IMR-90 (cell line): ENCODE data around the gene COL2A1. TPM values are rescaled to one million over a fixed set of nuclear protein-coding genes. Genes with fewer than 3 reads are reported as not detected.

Experiments
- ATAC-seq: fragments of 200-7000 bp; cut with Tn5 transposase; 2 replicates; pipeline ENCODE4 v1.9.1; 2020; ENCODE audit warnings: low read depth, mild to moderate bottlenecking, moderate library complexity
- BruUV-seq: library from RNA; stranded (reverse); fragments of 400-500 nt; replicated peaks from 2 replicates; lab custom pipeline; 2021; lab: Mats Ljungman, UMichigan
- CTCF ChIA-PET: fragments of 300-600 bp; formaldehyde crosslinking; extraction: SDS; loops from one replicate; lab custom pipeline; 2021; ENCODE audit warnings: antibody characterized with exemption; lab: Yijun Ruan, JAX
- POLR2A ChIA-PET: fragments of 300-600 bp; sonication (Branson Sonifier 250); formaldehyde crosslinking; loops from one replicate; lab custom pipeline; 2022; ENCODE audit warnings: antibody characterized with exemption; ENCODE audit not compliant: unreplicated experiment; lab: Charles Lee
- DNase-seq: peaks from one replicate; pipeline ENCODE4 v3.0.0; 2013
- H2AFZ ChIP-seq: replicated peaks from 2 replicates; pipeline ENCODE3; 2013; ENCODE audit warnings: low read length, mild to moderate bottlenecking; ENCODE audit not compliant: poor library complexity
- H2AK5ac ChIP-seq: 2 replicates; pipeline ENCODE4 v1.6.1; 2013; ENCODE audit warnings: low read depth, low read length, inconsistent platforms
- H2AK9ac ChIP-seq: replicated peaks from 2 replicates; pipeline ENCODE3; 2013; ENCODE audit warnings: mild to moderate bottlenecking, low read depth, low read length, moderate library complexity; ENCODE audit not compliant: poor library complexity
- H2BK120ac ChIP-seq: 2 replicates; pipeline ENCODE4 v1.6.1; 2013; ENCODE audit warnings: low read depth, low read length, inconsistent platforms
- H2BK15ac ChIP-seq: 3 replicates; pipeline ENCODE4 v1.6.1; 2013; ENCODE audit warnings: low read depth, low read length, inconsistent platforms
- H2BK20ac ChIP-seq: 2 replicates; pipeline ENCODE4 v1.6.1; 2013; ENCODE audit warnings: low read depth, mild to moderate bottlenecking, inconsistent platforms, low read length, moderate library complexity
- H2BK5ac ChIP-seq: 2 replicates; pipeline ENCODE4 v1.6.1; 2013; ENCODE audit warnings: mild to moderate bottlenecking, low read depth, low read length, inconsistent platforms; ENCODE audit not compliant: poor library complexity, severe bottlenecking
- H3K14ac ChIP-seq: replicated peaks from 2 replicates; pipeline ENCODE4 v1.6.1; 2013; ENCODE audit warnings: low read depth, low read length, inconsistent platforms
- H3K18ac ChIP-seq: 2 replicates; pipeline ENCODE4 v1.6.1; 2013; ENCODE audit warnings: low read depth, low read length, control low read depth
- H3K23ac ChIP-seq: 2 replicates; pipeline ENCODE4 v1.6.1; 2013; ENCODE audit warnings: low read depth, low read length, inconsistent platforms
- H3K27ac ChIP-seq: 2 replicates; pipeline ENCODE4 v1.5.1; 2013; ENCODE audit warnings: mild to moderate bottlenecking, control low read depth, low read length; ENCODE audit not compliant: insufficient read depth
- H3K27me3 ChIP-seq: 2 replicates; pipeline ENCODE4 v1.6.1; 2013; ENCODE audit warnings: low read length; ENCODE audit not compliant: control insufficient read depth, insufficient read depth
- H3K36me3 ChIP-seq: 2 replicates; pipeline ENCODE4 v1.6.1; 2013; ENCODE audit warnings: low read length, mixed read lengths; ENCODE audit not compliant: control insufficient read depth, insufficient read depth
- H3K4ac ChIP-seq: 2 replicates; pipeline ENCODE4 v1.6.1; 2013; ENCODE audit warnings: low read depth, low read length, inconsistent platforms
- H3K4me1 ChIP-seq: 2 replicates; pipeline ENCODE4 v1.6.1; 2013; ENCODE audit warnings: low read length, mixed read lengths; ENCODE audit not compliant: control insufficient read depth, insufficient read depth
- H3K4me2 ChIP-seq: 2 replicates; pipeline ENCODE4 v1.6.1; 2013; ENCODE audit warnings: low read depth, mild to moderate bottlenecking, control low read depth, low read length, moderate library complexity
- H3K4me3 ChIP-seq: 2 replicates; pipeline ENCODE4 v1.5.1; 2013; ENCODE audit warnings: low read depth, mild to moderate bottlenecking, control low read depth, low read length, moderate library complexity; ENCODE audit not compliant: insufficient read depth
- H3K56ac ChIP-seq: 2 replicates; pipeline ENCODE4 v1.6.1; 2013; ENCODE audit warnings: low read length, inconsistent platforms; ENCODE audit not compliant: insufficient read depth; ENCODE audit errors: extremely low read depth
- H3K79me1 ChIP-seq, 2 experiments: 2 replicates each; pipeline ENCODE4 v1.6.1; 2013; ENCODE audit warnings: low read length in 2 of 2, inconsistent platforms in 1 of 2, low read depth in 1 of 2
- H3K9ac ChIP-seq: 2 replicates; pipeline ENCODE4 v1.6.1; 2013; ENCODE audit warnings: low read depth, low read length, control low read depth
- H3K9me1 ChIP-seq: 2 replicates; pipeline ENCODE4 v1.6.1; 2013; ENCODE audit warnings: low read length, inconsistent platforms; ENCODE audit not compliant: insufficient read depth
- H3K9me3 ChIP-seq: 2 replicates; pipeline ENCODE4 v1.6.1; 2013; ENCODE audit warnings: low read length; ENCODE audit not compliant: control insufficient read depth, insufficient read depth
- H4K20me1 ChIP-seq: 2 replicates; pipeline ENCODE4 v1.6.1; 2013; ENCODE audit warnings: low read length, inconsistent platforms; ENCODE audit not compliant: insufficient read depth
- H4K5ac ChIP-seq: 2 replicates; pipeline ENCODE4 v1.6.1; 2013; ENCODE audit warnings: mild to moderate bottlenecking, low read depth, low read length, control low read depth
- H4K8ac ChIP-seq, 2 experiments: 2 replicates each; pipeline ENCODE4 v1.6.1; 2013; ENCODE audit warnings: low read depth in 2 of 2, low read length in 2 of 2, control low read depth in 1 of 2, inconsistent platforms in 1 of 2
- H4K91ac ChIP-seq: 2 replicates; pipeline ENCODE4 v1.6.1; 2013; ENCODE audit warnings: low read depth, low read length, inconsistent platforms; ENCODE audit not compliant: insufficient read depth
- BHLHE40 ChIP-seq: fragments of 150-350 bp; IDR thresholded peaks from 2 replicates; pipeline ENCODE4 v1.6.1; 2016; ENCODE audit warnings: mild to moderate bottlenecking, low read depth, low read length
- CEBPB ChIP-seq: IDR thresholded peaks from 2 replicates; pipeline ENCODE4 v1.6.1; 2012; ENCODE audit warnings: low read depth, low read length, improper control_type of control experiment
- CHD1 ChIP-seq: IDR thresholded peaks from 2 replicates; pipeline ENCODE4 v1.6.1; 2012; ENCODE audit warnings: low read depth, low read length, improper control_type of control experiment
- CTCF ChIP-seq: conservative IDR thresholded peaks from 2 replicates; pipeline ENCODE4 v1.5.1; 2012; ENCODE audit warnings: mild to moderate bottlenecking, low read depth, low read length, improper control_type of control experiment
- ELK1 ChIP-seq: fragments of 150-350 bp; IDR thresholded peaks from 2 replicates; pipeline ENCODE4 v1.6.1; 2016; ENCODE audit warnings: low read depth, mild to moderate bottlenecking, low read length, moderate library complexity, borderline replicate concordance
- FOS ChIP-seq: fragments of 150-350 bp; IDR thresholded peaks from 2 replicates; pipeline ENCODE4 v1.6.1; 2016; ENCODE audit warnings: low read depth, low read length
- MAFK ChIP-seq: IDR thresholded peaks from 2 replicates; pipeline ENCODE4 v1.6.1; 2012; ENCODE audit warnings: low read depth, low read length, improper control_type of control experiment
- MXI1 ChIP-seq: IDR thresholded peaks from 2 replicates; pipeline ENCODE4 v1.6.1; 2012; ENCODE audit warnings: low read depth, mild to moderate bottlenecking, low read length, moderate library complexity, borderline replicate concordance
- NFE2L2 ChIP-seq: fragments of 150-350 bp; IDR thresholded peaks from 2 replicates; pipeline ENCODE4 v1.6.1; 2016; ENCODE audit warnings: low read depth, mild to moderate bottlenecking, low read length
- POLR2A ChIP-seq: IDR thresholded peaks from 2 replicates; pipeline ENCODE4 v1.6.1; 2012; ENCODE audit warnings: mild to moderate bottlenecking, low read depth, low read length
- RAD21 ChIP-seq: IDR thresholded peaks from 2 replicates; pipeline ENCODE4 v1.6.1; 2012; ENCODE audit warnings: low read length, improper control_type of control experiment
- RCOR1 ChIP-seq: IDR thresholded peaks from 2 replicates; pipeline ENCODE4 v1.6.1; 2012; ENCODE audit warnings: mild to moderate bottlenecking, low read length, improper control_type of control experiment; ENCODE audit not compliant: insufficient replicate concordance
- RFX5 ChIP-seq: IDR thresholded peaks from 2 replicates; pipeline ENCODE4 v1.8.0; 2012; ENCODE audit warnings: low read depth, mild to moderate bottlenecking, low read length, moderate library complexity
- SMC3 ChIP-seq: fragments of 150-350 bp; IDR thresholded peaks from 2 replicates; pipeline ENCODE4 v1.6.1; 2016; ENCODE audit warnings: low read depth, mild to moderate bottlenecking, antibody characterized with exemption, low read length, moderate library complexity
- USF2 ChIP-seq: fragments of 150-350 bp; IDR thresholded peaks from 2 replicates; pipeline ENCODE4 v1.6.1; 2017; ENCODE audit warnings: mild to moderate bottlenecking, antibody characterized with exemption, low read length, low read depth
- WGBS, 2 experiments: methylation state at CpG; one replicate each; pipeline versions ENCODE4 v1.1.5 to v1.1.7; 2013; ENCODE audit warnings: missing lambda C conversion rate in 2 of 2; ENCODE audit not compliant: insufficient read length in 1 of 2; ENCODE audit errors: extremely low coverage in 2 of 2; 5-methylcytosine and 5-hydroxymethylcytosine counted together
- dilution Hi-C: fragments of 300-500 bp; cut with HindIII; formaldehyde crosslinking; loops from one replicate; pipeline ENCODE4 v1.14.3; 2018; ENCODE audit warnings: low sequenced_read_pairs; ENCODE audit not compliant: unreplicated experiment
- in situ Hi-C: fragments of 300-500 bp; cut with MboI; formaldehyde crosslinking; loops from 3 replicates; pipeline ENCODE4 v1.14.3; 2019; ENCODE audit warnings: low sequenced_read_pairs, inconsistent platforms, mixed read lengths
- intact Hi-C: fragments of 100-400 bp; cut with micrococcal nuclease; formaldehyde crosslinking; loops from 2 replicates; pipeline ENCODE4 v1.10.0; 2022
- polyA plus RNA-seq, 3 experiments: library from polyadenylated mRNA; depleted of rRNA; stranded (reverse); fragments of >200 nt; gene quantifications; 2 replicates each; pipeline ENCODE4 v1.2.3, GENCODE V29; 2012; ENCODE audit warnings: low replicate concordance in 1 of 3
- total RNA-seq: library from RNA; depleted of rRNA; stranded (reverse); fragments of >200 nt; gene quantifications from 2 replicates; pipeline ENCODE4 v1.2.3, GENCODE V29; 2012

The COL2A1 gene
- total and polyA plus RNA-seq, 2 of the 4 experiments (the other 2 are of a cell fraction) = 0.05 TPM; not detected in 1

GRCh38 chr12:47980779-47981495 lies 23.3 kb downstream of the COL2A1 start:
- Histone ChIP-seq H3K4me2 (no peak overlapping the region), H2BK20ac (no peak overlapping the region), H3K23ac (no peak overlapping the region), H3K18ac (no peak overlapping the region), H4K5ac (no peak overlapping the region), H2AK9ac (no peak overlapping the region), H3K4me3 (no peak overlapping the region), H3K9me3 (no peaks in the 10 kb centered on the region), H3K14ac (no peak overlapping the region), H3K36me3 (no peaks in the 10 kb centered on the region), H4K8ac (no peak overlapping the region), H3K4ac (no peak overlapping the region), H3K4me1 (no peaks in the 10 kb centered on the region), H4K91ac (no peak overlapping the region), H3K9me1 (no peaks in the 10 kb centered on the region; the same call in 1 of the 2 replicates), H2BK5ac (no peak overlapping the region), H2AFZ (no peak overlapping the region), H3K9ac (no peak overlapping the region), H2BK120ac (no peak overlapping the region), H3K27me3 (peaks cover 49% of the 10 kb centered on the region), H2BK15ac (no peak overlapping the region), H4K20me1 (no peaks in the 10 kb centered on the region), H3K79me1 (no peaks in the 10 kb centered on the region), H3K56ac (no peak overlapping the region), H3K27ac (no peak overlapping the region), H2AK5ac (no peak overlapping the region)
- in situ Hi-C loops (no loop called here), dilution Hi-C loops (no loop called here), intact Hi-C loops (no loop called here)
- ATAC-seq (no peak), DNase-seq (no peak)
- no TSS peak for BruUV-seq
- CTCF ChIA-PET = interaction anchor here (0.8 kb wide), 1 partner anchor 10 kb away, joined by 3 read pairs; no protein-coding TSS in a partner anchor
- WGBS, 2 experiments = 33% methylated on average over 1 of the region's 17 CpGs; no CpG with 5 or more reads in 1 of the 2 experiments
- POLR2A ChIA-PET = interaction anchor here (0.6 kb wide), 1 partner anchor 86 kb away, joined by 7 read pairs; no protein-coding TSS in a partner anchor
- TF ChIP-seq MAFK = no peak
- no peak for TF ChIP-seq SMC3
- no peak for TF ChIP-seq USF2
- TF ChIP-seq CHD1 = no peak
- TF ChIP-seq BHLHE40 = no peak
- TF ChIP-seq CEBPB = no peak
- no peak for TF ChIP-seq ELK1
- TF ChIP-seq CTCF = no peak
- no peak for TF ChIP-seq POLR2A
- TF ChIP-seq RFX5 = no peak
- TF ChIP-seq NFE2L2 = no peak
- no peak for TF ChIP-seq RCOR1
- TF ChIP-seq RAD21 = no peak
- TF ChIP-seq MXI1 = no peak
- no peak for TF ChIP-seq FOS
